Measurements from ENCODE around the gene HYLS1. TPM values are rescaled to one million over a fixed set of nuclear protein-coding genes. Genes with fewer than 3 reads are reported as not detected.

Gene HYLS1
- total and polyA plus RNA-seq, 10 of the 15 experiments (the other 5 are each of a cell fraction or from before 2014, with no cell fraction given): 11.7 to 35.1 (median 17.6) TPM

- BruUV-seq (replicated peaks): no TSS peak
- Histone ChIP-seq H3K79me2 (ENCODE audit: control insufficient read depth, insufficient read depth, low read length) (peaks cover 25% of the 10 kb centered on the region), H3K4me1 (ENCODE audit: control insufficient read depth, insufficient read depth, low read length) (no peaks in the 10 kb centered on the region), H3K9ac (ENCODE audit: control insufficient read depth, insufficient read depth, low read length) (no peak overlapping the region), H4K20me1 (ENCODE audit: control insufficient read depth, insufficient read depth) (no peaks in the 10 kb centered on the region), H3K27ac (ENCODE audit: control insufficient read depth, insufficient read depth) (no peak overlapping the region), H3K36me3 (ENCODE audit: control insufficient read depth in 2 of 2, insufficient read depth in 2 of 2, low read length in 1 of 2) (peaks cover 0 to 17% of the 10 kb centered on the region in 2 experiments; a peak in 1 of 4 replicates), H2AFZ (ENCODE audit: control insufficient read depth, low read depth, low read length) (no peak overlapping the region), H3K4me2 (ENCODE audit: control insufficient read depth, insufficient read depth) (no peak overlapping the region), H3K9me3 (replicated peaks; ENCODE audit: control insufficient read depth, insufficient read depth, low read length) (no peaks in the 10 kb centered on the region), H3K4me3 (no peak overlapping the region), H3K27me3 (replicated peaks in 1 of 2; ENCODE audit: control insufficient read depth in 2 of 2, insufficient read depth in 2 of 2, low read length in 1 of 2) (no peaks in the 10 kb centered on the region)
- SMC1A ChIA-PET (ENCODE audit: uncharacterized antibody, unreplicated experiment): interaction anchor here (1.1 kb wide), 2 partner anchors 10 to 30 kb away, joined by 3 to 4 read pairs; partner anchors contain the start of gene PUS3
- ATAC-seq (no peak), DNase-seq (ENCODE audit: low read depth, low spot score) (no peak), FAIRE-seq (no peak)
- CTCF ChIA-PET: no interaction called here
- RAD21 ChIA-PET (ENCODE audit: unreplicated experiment): interaction anchor here (1.2 kb wide), 1 partner anchor 10 kb away, joined by 3 read pairs; the partner anchor contains the start of gene PUS3
- in situ Hi-C loops (cut with MboI) (loop anchor here (25.0 kb wide), 1 partner anchor 931 kb away; the partner anchor contains the start of gene CCDC15), intact Hi-C loops (cut with micrococcal nuclease; ENCODE audit: unreplicated experiment) (no loop called here)
- POLR2A ChIA-PET: interaction anchor here (1.0 kb wide), 1 partner anchor 14 kb away, joined by 3 read pairs; no protein-coding TSS in a partner anchor
- TF ChIP-seq USF1 (IDR thresholded peaks at IDR 0.05; ENCODE audit: borderline replicate concordance, extremely low read length, insufficient read depth, low read depth, low read length): no peak
- TF ChIP-seq NFIC (IDR thresholded peaks at IDR 0.05; ENCODE audit: low read depth, low read length): no peak
- TF ChIP-seq RBBP5 (conservative IDR thresholded peaks at IDR 0.05): no peak
- TF ChIP-seq CUX1 (IDR thresholded peaks at IDR 0.05; ENCODE audit: insufficient replicate concordance, low read depth, low read length): no peak
- TF ChIP-seq ZBTB40 (IDR thresholded peaks at IDR 0.05; ENCODE audit: borderline replicate concordance): no peak
- no peak for TF ChIP-seq NR2F1 (conservative IDR thresholded peaks at IDR 0.05)
- no peak for TF ChIP-seq ESRRA (IDR thresholded peaks at IDR 0.05; ENCODE audit: low read length)
- no peak for TF ChIP-seq BHLHE40 (IDR thresholded peaks at IDR 0.05; ENCODE audit: borderline replicate concordance in 1 of 2, low read depth in 2 of 2, low read length in 1 of 2)
- TF ChIP-seq MEF2A (IDR thresholded peaks at IDR 0.05; ENCODE audit: insufficient read depth, low read depth, low read length): no peak
Observed at GRCh38 chr11:125892994-125893393, 5.5 kb downstream of the HYLS1 start.
